GM21529 (cell line): Measurements from ENCODE around the gene LARP1.
"Not testable (repeated sequence)": the region's sequence is repeated elsewhere in the genome, so short reads cannot be mapped to it uniquely, and the experiment has no call there.

Source experiments
- ATAC-seq: cut with Tn5 transposase; IDR thresholded peaks from one replicate; pipeline ENCODE4 v1.9.1; 2021; ENCODE audit not compliant: unreplicated experiment

LARP1 gene

DNA sequence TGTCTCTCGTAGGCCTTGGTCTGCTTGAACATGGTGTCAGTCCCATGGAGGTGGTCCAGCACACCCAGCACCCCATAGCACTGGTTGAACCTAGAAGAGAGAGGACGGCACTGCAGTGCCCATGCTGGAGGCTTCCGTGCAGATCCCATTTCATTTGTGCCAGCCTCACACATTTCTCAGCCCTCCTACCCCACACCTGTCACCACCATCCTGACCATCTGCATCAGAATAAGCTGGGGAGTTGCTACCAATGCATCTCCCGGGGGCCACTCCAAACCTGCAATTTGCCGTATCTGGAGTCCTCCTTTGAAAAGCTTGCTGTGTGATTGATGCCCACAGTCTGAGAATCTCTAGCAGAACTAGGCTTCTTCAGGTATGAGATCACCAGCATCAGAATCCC is 65.2 kb downstream of the LARP1 start:
- ATAC-seq, result no peak

DNA sequence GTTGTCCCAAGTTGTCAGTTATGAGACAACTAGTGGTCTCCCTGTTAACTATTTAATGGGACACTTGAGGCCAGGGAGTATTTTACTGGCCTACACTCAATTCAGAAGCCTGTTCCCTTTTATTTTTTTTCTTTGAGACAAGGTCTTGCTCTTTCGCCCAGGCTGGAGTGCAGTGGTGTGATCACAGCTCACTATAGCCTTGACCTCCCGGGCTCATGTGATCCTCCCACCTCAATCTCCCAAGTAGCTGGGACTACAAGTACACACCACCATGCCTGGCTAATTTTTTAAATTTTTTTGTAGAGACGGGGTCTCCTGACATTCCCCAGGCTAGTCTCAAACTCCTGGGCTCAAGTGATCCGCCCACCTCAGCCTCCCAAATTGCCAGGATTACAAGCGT is 67.7 kb downstream of the LARP1 start:
- not testable (repeated sequence) for ATAC-seq

DNA sequence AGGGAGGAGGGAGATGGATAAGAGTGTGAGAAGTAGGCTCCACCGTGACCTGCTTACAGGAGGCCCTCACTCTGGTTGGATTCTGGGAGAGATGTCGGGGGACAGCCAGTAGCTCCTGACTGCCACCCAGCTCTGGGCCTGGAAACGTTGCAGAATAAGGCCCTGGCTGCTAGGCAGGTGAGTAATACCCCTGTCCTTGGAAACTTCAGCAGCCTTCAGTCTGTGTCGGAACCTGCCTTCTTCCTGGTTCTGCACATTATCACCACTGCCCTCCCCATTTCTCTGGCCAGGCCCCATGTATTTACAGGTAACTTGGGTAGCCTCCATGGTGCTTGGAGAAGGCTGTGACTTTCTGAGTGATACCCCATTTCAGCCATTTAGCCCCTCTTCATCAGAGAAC is 68.4 kb downstream of the LARP1 start:
- ATAC-seq, result no peak

DNA sequence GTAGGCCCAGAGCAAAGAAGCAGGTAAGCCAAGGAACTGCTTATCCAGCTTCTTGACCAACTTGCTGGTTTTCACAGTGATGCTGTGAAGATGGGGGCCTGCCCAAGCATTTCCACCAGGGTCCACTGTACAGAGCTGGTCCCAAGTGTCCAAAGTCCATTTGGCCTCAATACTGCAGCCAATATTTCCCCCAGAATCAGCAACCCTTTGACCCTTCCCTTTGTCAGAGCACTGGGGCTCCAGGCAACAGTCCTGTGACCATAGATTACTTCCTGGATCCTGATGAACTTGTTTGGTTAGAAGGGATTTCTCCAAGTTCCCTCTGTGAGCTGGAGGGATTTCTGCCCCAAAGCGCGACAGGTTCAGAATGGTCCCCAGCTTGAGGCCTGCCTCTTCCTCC is 68.9 kb downstream of the LARP1 start:
- ATAC-seq, result no peak

DNA sequence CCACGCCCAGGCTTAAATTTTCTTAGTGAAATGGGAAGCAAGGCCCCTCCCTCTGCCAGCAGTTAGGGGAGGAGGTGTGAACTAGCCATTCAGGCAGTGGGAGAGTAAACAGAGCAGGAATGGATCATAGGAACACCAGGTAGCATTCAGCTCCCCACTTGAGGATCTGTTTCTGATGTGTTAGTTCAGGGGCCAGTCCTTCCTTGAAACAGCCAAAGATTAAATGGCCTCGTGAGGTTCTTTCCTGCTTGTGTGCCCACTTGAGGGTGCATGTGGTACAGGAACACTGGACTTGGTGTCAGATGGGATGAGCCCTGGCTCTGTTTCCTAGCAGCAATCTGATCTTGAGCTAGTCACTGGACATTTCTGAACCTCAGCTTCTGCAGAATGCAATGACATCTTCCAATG is 74.0 kb downstream of the LARP1 start:
- ATAC-seq, result no peak

DNA sequence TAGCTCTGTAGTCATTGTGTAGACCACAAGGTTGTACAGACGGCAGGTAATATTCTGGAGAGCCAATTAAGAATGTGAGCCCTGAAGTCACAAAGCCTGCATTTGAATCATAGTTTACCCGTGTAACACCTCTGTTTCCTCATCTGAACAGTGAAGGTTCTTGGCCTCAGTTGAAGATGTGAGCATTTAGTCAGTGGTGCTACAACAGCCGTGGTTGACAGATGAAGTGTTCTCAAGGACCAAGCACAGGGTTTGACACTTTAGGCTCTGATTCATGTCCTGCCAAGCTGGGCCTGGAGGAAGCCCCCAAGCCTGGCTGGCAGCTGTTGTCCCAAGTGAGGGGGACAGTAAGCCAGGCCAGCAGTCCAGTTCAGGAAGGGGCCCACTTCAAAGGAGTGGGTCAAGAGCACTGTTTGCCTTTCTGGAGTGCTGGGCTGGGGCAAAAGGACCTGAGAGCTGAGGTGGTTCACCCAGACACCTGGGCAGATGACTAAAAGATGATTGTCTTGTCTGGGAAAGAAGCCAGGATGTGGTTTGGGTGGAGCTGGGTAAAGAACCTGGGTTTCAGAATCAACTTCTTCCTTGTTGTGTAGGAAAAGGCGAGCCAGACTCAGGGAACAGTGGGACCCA is 74.5 kb downstream of the LARP1 start:
- no peak for ATAC-seq

DNA sequence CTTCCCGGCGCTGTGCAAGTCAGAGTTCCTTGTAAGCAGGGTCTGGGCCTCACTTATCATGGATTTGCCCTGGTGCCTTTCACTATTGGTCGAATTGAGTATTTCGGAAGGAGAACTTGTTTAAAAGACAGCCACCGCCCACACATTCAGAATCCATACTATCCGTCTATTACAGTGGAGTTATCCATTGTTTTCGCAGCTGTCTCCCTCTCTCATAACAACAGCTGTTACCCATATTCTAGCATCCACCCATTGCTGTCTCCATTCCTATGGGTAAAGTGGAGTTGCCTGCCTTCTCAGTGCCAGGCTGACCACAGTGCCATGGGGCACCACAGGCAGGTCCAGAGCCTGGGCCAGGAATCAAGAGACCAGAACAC is 75.0 kb downstream of the LARP1 start:
- ATAC-seq, result no peak

DNA sequence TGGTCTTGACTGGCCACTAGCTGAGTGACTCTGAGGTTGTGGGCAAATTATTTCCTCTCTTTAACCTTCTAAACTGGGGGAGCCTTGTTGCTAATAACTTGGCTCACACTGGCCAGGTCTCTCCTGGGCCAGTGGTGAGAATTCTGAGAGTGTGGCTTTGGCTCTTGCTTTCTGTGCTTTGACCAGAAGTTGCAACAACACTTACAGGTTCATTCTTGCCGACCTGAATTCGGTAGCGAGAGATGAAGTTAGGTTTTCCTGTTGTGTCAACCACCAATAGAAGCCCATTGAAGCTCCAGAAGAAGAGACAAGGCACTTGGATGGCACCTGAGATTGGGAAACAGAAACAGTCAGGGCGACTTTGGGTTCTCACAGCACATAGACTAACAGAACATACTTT is 75.4 kb downstream of the LARP1 start:
- no peak for ATAC-seq

DNA sequence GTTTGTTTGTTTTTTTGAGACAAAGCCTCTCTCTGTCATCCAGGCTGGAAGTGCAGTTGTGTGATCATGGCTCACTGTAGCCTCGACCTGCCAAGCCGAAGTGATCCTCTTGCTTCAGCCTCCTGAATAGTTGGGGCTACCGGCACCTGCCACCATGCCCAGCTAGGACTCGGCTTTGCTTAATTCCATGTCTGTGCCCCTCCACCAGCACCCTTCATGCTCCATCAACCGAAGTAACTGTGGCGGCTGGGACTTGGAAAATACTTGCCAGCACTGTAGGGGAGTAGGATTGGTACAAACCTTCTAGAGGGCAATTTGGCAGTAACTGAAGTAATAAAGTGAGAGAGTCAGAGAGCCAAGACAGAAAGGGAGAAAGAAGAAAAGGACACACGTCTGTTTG is 76.3 kb downstream of the LARP1 start:
- ATAC-seq, result no peak

DNA sequence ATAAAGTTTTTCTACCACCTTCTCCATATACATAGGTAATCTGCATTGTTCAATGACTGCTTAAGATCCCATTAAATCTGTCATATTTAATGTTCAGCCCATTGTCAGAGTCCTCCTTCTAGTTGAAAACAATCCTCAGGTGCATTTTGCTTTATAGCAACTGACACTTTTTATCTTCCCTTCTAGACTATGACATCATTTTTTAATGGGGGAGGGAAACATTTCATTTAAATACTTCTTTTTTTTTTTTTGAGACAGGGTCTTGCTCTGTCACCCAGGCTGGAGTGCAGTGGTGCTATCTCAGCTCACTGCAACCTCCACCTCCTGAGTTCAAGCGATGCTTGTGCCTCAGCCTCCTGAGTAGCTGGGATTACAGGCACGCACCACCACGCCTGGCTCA is 77.6 kb downstream of the LARP1 start:
- not testable (repeated sequence) for ATAC-seq

DNA sequence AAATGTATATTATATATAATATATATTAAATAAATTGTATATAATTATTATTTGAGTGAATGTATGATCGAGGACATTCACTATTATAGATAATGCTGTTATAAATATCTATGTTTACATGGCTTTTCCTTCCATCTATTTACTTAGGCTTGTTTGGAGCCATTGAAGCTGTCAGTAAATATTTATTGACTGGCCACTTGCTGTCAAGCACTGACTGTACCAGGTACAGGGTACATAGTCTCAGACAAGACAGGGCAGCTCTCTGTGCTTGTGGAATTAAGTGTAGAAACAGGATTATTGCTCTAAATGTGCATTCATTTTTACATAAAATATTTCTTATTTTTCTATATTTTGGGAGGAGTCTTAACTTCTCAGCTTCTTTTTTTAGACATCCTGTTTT is 78.9 kb downstream of the LARP1 start:
- ATAC-seq, result no peak

DNA sequence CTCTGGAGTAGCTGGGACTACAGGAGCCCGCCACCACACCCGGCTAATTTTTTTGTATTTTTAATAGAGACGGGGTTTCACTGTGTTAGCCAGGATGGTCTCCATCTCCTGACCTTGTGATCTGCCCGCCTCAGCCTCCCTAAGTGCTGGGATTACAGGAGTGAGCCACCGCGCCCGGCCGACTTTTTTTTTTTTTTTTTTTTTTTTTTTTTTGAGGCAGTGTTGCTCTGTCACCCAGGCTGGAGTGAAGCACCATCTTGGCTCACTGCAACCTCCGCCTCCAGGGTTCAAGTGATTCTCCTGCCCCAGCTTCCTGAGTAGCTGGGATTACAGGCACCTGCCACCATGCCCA is 80.5 kb downstream of the LARP1 start:
- not testable (repeated sequence) for ATAC-seq

DNA sequence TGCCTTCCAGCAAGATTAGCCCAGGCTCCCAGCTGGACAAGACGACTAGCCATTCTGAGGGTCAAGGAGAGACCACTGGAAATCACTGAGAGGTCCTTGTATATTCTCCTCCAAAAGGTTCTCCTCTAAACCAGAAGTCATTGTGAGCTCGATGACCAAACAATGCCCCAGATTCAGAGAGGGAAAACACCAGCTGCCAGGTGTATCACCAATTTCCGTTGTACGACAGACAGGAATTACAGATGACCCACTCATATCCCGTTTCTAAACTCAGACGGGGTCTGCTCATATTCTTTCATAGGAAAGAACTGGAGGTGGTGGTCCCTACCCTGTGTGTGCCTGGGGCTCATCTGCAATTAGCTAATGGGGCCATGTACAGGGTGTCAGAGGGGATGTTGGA is 81.0 kb downstream of the LARP1 start:
- no peak for ATAC-seq

DNA sequence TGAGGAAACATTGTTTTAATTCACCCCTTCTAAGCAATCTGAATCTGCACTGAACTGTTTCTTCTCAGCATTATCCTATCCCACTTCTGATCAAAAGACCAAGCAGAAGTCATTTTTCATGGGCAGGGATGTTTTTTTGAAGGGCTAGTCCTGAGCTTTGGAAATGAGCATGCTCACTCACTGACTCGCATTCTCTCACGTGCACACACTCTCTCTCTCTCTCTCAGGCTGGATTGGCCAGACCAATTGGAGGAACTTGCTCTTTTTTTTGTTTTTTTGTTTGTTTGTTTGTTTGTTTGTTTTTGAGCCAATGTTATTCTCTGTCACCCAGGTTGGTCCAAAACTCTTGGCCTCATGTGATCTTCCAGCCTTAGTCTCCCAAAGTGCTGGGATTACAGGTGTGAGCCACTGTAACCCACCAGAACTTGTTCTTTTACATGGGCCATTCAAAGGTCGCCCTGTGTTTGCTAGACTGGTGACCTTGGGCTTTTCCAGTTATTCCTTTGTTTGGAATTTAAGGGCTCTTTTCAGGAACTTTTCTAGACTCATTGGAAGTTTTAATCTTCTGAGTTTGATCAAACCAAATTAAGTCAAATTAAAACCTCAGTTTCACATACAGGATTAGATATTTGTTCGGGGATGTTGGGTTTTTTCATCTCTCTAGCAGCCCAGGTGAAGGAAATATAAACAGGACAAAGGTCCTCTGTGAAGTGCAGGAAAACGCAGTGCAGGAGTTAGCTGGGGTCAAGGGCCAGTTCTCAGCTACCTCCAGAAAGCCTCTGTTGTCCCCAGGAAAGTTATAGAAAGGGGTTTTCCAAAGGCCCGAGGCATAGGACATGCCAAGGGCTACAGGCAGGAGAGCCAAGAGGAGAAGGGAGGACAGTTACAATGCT is 82.1 kb downstream of the LARP1 start:
- no peak for ATAC-seq

DNA sequence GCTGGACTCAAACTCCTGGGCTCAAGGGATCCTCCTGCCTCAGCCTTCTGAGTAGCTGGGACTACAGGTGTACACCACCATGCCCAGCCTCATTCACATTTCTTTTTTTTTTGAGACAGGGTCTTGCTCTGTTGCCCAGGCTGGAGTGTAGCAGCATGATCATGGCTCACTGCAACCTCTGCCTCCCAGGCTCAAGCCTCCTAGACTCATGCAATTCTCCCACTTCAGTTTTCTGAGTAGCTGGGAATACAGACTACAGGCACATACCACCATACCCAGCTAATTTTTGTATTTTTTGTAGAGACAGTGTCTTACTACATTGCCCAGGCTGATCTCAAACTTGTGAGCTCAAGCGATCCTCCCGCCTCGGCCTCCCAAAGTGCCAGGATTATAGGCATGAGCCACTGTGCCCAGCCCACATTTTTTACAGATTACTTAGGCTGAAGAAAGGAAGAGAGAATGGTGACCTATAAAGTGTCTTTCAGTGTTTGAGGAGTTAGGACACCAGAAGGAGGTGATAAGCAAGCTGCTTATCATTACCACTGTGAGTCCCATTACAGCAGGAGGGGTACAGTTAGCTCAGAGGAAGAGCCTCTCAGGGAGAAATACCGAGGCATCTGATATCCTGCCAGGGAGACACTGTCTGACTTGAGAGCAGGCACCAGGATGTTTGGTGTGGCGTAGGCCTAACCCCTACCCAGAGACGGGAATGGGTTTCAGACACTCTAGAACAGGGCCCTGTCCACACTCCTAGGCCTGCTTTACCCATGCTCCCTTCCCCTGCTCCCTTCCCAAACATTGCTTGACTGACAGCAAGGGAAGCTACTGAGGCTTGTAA is 85.5 kb downstream of the LARP1 start:
- ATAC-seq, result no peak

DNA sequence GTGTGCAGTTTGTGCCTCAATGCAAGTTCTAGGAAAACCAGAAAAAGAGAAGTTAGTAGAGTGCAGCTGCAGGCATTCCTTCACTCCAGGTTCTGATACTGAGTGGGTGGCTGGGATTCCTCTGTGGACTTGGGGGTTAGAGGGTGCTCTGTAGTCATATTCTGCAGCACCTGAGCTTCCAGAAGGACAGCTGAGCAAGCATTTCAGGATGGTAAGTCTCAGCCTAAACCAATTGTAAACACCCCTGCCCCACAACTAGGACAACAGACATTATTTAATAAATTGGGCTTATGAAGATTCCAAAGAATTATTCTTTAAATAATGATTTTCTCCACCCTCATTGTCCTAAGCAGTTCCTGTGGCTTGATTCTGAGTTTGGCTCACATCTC is 86.1 kb downstream of the LARP1 start:
- no peak for ATAC-seq

DNA sequence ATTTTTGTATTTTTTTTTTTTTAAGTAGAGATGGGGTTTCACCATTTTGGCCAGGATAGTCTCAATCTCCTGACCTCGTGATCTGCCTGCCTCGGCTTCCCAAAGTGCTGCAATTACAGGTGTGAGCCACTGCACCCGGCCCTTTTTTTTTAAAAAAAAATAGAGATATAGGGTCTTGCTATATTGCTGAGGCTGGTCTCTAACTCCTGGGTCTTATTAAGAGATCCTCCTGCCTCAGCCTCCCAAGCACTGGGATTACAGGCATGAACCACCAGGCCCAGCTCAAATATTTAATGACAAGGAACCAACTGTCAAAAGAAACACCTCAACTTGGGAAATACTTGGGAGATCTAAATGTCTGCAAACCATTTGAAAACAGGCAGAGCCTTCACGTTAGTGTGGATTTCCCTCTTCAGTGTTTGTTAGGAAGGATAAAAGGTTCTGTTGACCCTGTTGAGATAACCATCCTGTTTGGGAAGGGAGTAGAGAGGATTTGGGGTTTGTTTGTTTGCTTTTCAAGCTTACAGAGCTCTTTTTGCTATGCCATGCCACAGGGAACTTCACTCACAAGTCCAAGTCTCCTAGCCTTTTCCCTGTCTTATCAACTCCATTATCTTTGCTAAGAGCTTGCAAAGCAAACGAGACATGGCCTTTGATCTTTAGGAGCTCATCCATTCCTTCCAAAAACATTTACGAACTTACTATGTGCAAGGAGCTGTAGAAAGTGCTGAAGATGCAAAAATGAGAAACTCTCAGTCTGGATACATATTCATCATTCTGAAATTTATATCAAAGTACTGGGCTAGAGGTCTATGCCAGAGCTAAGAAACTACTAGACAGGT is 87.7 kb downstream of the LARP1 start:
- ATAC-seq, result no peak

DNA sequence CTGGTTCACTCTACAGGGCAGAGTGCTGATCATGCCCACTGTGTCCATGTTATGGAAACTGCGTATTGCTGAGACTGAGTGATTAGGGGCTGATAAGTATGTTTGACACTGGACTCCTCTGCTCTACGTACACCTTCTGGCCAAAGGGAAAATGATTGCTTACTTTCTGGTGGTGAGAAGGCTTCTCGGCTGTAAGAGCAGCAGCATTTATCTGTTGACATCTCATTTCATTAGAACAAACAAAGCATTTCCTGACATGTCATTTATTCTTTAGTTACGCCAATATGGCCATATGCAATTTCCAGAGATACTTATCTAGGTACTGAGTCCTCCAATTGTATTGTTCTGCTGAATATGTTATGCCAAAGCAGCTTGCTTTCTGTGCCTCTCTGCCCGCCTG is 89.6 kb downstream of the LARP1 start:
- ATAC-seq, result no peak

DNA sequence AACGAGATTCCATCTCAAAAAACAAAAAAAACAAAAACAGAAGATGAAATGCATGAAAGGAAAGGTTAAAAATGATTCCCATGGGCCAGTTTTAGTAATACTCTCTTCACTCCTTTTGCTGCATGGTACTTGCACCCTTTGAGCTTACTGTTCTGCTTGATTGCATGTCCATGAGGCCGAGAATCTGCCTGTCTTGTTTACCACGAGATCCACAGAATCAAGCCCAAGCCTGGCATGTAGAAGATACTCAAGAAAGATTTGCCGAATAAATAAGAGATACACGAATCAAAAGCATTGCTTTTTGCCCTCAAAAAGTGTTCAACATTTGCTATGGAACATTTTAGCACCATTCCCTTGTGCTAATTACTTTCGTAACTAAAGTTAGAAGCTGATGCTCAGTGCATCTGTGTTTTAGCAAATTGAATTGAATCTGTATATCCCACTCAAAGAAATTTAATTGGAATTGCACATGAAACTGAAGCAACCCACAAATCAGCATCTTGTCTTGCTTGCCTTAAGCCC is 94.1 kb downstream of the LARP1 start:
- no peak for ATAC-seq

DNA sequence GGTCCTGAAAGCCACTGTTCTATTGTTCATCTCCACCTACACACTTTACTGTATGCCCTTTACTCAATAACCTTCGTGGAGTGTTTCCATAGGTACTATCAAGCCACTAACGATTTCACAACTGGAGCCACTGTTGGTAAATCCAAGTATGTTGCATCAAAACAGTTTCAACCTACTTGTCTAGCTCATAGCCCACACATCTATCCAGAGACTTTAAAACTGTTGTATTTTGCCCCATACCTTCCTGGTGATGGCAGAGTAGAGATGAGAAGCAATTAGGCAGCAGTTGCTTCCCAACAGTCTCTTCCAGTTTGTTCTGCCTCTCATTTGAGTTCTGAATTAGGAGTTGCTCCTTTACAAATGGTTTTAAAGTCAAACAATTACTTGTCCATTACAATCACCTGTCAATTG is 94.6 kb downstream of the LARP1 start:
- no peak for ATAC-seq
